Esophagus squamous epithelium (tissue), 5 donors: ENCODE measurements around the gene DCTN3. TPM values are rescaled to one million over a fixed set of nuclear protein-coding genes. Genes with fewer than 3 reads are reported as not detected.

Source experiments
- DNase-seq: peaks from one replicate; lab custom pipeline; 2025; lab: John Stamatoyannopoulos, UW
- H3K27ac ChIP-seq, 4 donors: fragments of 200-600 bp; sonication (generic); one replicate each; pipeline ENCODE4 v1.5.1; 2016 to 2019; ENCODE audit warnings: mild to moderate bottlenecking in 1 of 4
- H3K27me3 ChIP-seq, 4 donors: fragments of 200-600 bp; sonication (generic); 1 replicate in 3 of 4; 2 replicates in 1 of 4; pipeline versions ENCODE4 v1.5.1 to v1.6.0; 2017 to 2021; ENCODE audit warnings: antibody characterized with exemption in 1 of 4
- H3K36me3 ChIP-seq, 3 donors: fragments of 200-600 bp; sonication (generic); one replicate each; pipeline ENCODE4 v1.5.1; 2016 to 2019
- H3K4me1 ChIP-seq, 3 donors: fragments of 200-600 bp; sonication (generic); one replicate each; pipeline ENCODE4 v1.5.1; 2017 to 2019
- H3K4me3 ChIP-seq, 4 donors: fragments of 200-600 bp; sonication (generic); 1 replicate in 3 of 4; 2 replicates in 1 of 4; pipeline ENCODE4 v1.5.1; 2016 to 2019; ENCODE audit warnings: mild to moderate bottlenecking in 2 of 4, moderate library complexity in 1 of 4
- H3K9me3 ChIP-seq, 3 donors: fragments of 200-600 bp; sonication (generic); one replicate each; pipeline ENCODE4 v1.5.1; 2016 to 2019
- POLR2A ChIP-seq, 4 donors: fragments of 450-650 bp; IDR thresholded peaks; one replicate each; pipeline ENCODE4 v1.6.1; 2017; ENCODE audit warnings: antibody characterized with exemption in 4 of 4, mild to moderate bottlenecking in 4 of 4, moderate library complexity in 3 of 4
- WGBS, 2 donors: methylation state at CpG; one replicate each; pipeline ENCODE4 v1.1.5; 2018; 5-methylcytosine and 5-hydroxymethylcytosine counted together
- intact Hi-C: fragments of 100-400 bp; cut with DNase I; formaldehyde crosslinking; loops from one replicate; pipeline ENCODE4 v1.15.0; 2022
- total RNA-seq, 4 donors: library from RNA; depleted of rRNA; stranded (reverse); fragments of >200 nt; gene quantifications; one replicate each; pipeline ENCODE4 v1.1.0, GENCODE V29; 2016
- TF ChIP-seq, protein P1 (sequence below), 6 experiments: fragments of 450-650 bp in 4 of 6; fragments of 200-600 bp in 2 of 6; sonication (generic) in 2 of 6; IDR thresholded peaks; one replicate each; pipeline ENCODE4 v1.5.1; 2016 to 2019; ENCODE audit warnings: antibody characterized with exemption in 6 of 6, mild to moderate bottlenecking in 4 of 6, moderate library complexity in 4 of 6
- donor health status: DM: yes; HTN: yes; CAD: no.

Gene DCTN3
- total RNA-seq, 4 donors from 2014 or later = 67.1 to 136 (median 103) TPM

DNA sequence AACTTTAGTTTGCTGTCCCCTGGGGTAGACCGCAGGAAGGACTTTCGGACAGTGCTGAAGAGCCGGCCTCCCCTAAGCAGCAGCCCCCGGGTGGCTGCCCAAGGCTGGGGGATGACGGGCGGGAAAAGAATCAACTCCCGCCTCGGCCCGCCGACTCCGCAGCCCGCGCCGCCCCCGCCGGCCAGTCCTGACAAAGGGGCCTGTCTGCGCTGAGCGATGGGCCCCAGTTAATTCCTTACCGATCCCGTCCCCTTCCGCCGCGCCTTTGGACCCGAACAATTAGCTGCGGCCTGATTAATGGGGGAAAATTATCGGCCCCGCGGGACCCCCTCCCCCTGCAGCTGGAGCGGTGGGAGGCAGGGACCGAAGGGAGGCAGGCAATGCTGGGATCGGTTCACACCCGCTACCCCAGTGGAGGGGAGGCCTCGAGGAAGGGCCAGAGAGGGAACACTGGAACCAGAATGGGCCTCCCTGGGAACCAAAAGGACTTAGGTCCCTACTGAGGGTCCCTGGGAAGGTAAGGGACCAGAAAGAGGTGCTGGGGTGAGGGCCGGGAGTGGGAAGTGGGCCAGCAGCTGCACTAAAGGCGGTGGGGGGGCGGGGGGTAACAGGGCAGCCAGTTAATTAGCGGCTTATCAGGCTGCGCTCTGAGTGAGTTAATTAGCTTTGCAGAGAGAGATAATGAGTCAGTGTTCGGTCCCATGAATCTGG, 4.3 kb upstream of the DCTN3 start:
- WGBS, 2 donors = 49 to 53% methylated on average over 5 to 12 of the region's 39 CpGs
- Histone ChIP-seq H3K4me3 (no peak overlapping the region), H3K36me3 (no peaks in the 10 kb centered on the region), H3K27ac (no peak overlapping the region), H3K4me1 (peaks cover 14 to 53% (median 25%) of the 10 kb centered on the region in 3 donors), H3K27me3 (peaks cover 3 to 80% (median 36%) of the 10 kb centered on the region in 4 donors), H3K9me3 (no peaks in the 10 kb centered on the region)
- intact Hi-C loops = no loop called here
- no peak for TF ChIP-seq POLR2A (IDR thresholded peaks at IDR 0.05)
- TF ChIP-seq, protein P1, sequence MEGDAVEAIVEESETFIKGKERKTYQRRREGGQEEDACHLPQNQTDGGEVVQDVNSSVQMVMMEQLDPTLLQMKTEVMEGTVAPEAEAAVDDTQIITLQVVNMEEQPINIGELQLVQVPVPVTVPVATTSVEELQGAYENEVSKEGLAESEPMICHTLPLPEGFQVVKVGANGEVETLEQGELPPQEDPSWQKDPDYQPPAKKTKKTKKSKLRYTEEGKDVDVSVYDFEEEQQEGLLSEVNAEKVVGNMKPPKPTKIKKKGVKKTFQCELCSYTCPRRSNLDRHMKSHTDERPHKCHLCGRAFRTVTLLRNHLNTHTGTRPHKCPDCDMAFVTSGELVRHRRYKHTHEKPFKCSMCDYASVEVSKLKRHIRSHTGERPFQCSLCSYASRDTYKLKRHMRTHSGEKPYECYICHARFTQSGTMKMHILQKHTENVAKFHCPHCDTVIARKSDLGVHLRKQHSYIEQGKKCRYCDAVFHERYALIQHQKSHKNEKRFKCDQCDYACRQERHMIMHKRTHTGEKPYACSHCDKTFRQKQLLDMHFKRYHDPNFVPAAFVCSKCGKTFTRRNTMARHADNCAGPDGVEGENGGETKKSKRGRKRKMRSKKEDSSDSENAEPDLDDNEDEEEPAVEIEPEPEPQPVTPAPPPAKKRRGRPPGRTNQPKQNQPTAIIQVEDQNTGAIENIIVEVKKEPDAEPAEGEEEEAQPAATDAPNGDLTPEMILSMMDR (IDR thresholded peaks at IDR 0.05) = no peak
- DNase-seq = no peak

DNA sequence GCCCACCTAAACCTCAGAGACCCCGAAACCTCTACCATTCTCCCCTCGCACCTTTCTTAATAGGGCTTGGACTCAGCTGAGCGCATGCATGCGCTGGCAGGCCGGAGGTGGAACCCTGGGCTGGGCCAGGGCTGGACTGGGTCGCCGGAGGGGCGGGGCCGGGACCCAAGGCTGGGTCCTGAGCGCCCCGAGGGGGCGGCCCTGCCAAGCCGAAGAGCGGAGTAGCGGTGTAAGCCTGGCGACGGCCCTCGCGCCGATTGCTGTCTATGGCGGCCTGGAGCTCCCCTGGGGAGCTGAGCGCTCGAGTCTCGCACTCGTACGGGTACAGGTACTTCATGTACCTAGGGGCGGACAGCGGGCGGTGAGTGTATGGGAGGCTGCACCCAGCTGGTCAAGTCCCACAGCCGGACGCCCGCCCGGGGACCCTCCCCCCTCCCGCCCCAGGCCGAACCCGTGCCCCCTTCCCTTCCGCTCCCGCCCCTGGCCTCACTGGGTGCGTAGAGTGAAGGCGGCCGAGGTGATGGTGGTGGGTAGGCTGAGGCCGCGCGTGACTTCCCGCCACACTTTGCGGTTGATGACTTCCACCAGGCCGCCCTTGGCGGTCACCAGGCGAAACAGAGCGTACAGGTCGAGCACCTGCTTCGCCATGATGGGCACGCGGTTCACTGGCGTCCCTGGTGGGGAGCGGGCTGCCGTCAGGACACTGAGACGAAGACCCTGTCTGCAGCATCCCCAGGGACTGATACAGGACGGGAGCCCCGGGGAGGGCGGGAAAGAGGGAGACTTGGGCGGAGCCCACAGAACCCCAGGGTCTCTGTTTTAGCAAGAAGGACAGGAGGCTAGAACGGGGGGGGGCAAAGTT, 3.3 kb upstream of the DCTN3 start:
- TF ChIP-seq POLR2A (IDR thresholded peaks at IDR 0.05) = no peak
- TF ChIP-seq, protein P1 (IDR thresholded peaks at IDR 0.05) = no peak
- peaks cover 3 to 70% (median 34%) of the 10 kb centered on the region in 4 donors for H3K27me3 ChIP-seq
- no peak overlapping the region for H3K27ac ChIP-seq
- 35 to 40% methylated on average over 3 to 4 of the region's 63 CpGs for WGBS, 2 donors
- H3K9me3 ChIP-seq = no peaks in the 10 kb centered on the region
- intact Hi-C loops = no loop called here
- H3K36me3 ChIP-seq = peaks cover 0 to 4% (median 0%) of the 10 kb centered on the region in 3 donors
- peak overlapping the region in 1 of 4 donors; percentile 24 for H3K4me3 ChIP-seq
- H3K4me1 ChIP-seq = peaks cover 23 to 52% (median 25%) of the 10 kb centered on the region in 3 donors
- DNase-seq = no peak

DNA sequence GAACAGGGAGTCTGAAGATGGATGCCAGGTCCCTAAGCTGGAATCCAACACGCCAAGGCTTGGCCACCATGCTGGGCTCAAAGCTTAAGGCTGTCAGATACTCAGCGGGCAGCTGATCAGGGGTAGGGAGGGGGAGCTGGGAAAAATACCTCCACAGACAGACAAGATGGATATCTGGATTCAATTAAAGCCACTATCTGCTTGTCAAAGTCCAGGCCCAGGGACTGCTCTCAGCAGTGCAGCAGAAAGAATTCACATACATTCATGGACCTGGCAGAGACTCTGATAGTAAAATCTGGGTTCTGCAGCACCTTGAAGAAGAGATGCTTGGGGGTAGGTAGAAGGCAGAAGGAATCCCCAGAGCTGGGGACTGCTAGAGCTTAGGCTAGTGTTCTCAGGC, 5.2 kb downstream of the DCTN3 start:
- intact Hi-C loops = no loop called here
- 94% methylated on average over 2 of the region's 2 CpGs; no CpG with 5 or more reads in 1 of the 2 donors for WGBS, 2 donors

DNA sequence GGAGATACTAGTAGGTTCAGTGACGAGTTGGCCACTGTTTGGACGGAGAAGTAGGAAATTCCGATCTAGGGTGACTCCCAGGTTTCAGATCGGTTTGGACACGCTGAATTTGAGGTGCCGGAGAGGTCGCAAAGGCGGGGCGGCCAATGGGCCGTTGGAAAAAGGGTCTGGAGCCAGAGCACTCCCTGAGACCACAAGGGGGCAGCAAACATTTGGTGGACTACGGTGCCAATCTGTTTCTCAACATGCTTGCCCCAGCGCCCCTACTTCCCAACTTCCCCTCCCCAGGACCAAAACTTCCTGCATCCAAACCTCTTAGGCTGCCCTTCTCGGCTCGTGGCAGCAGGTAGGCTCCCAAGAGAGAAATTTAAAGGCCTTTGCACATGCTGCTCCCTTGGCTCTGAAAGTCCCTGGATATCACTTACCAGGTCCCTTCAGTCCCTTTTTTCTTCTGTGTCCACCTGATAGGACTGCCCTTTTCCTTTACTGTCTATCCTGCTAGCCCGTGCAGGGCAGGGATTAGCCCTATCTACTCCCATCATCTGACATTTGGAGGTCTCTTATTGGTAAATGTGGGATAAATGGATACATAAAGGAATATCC, 7.4 kb downstream of the DCTN3 start:
- peaks cover 0 to 47% (median 3%) of the 10 kb centered on the region in 3 donors for H3K36me3 ChIP-seq
- DNase-seq = no peak
- TF ChIP-seq, protein P1 (IDR thresholded peaks at IDR 0.05) = peak; percentile 75 to 91 (median 82)
- TF ChIP-seq POLR2A (IDR thresholded peaks at IDR 0.05) = no peak
- peaks cover 10 to 30% (median 23%) of the 10 kb centered on the region in 3 donors for H3K4me1 ChIP-seq
- H3K27me3 ChIP-seq = no peaks in the 10 kb centered on the region
- H3K9me3 ChIP-seq = no peaks in the 10 kb centered on the region
- peak overlapping the region; percentile 64 to 91 (median 79) for H3K4me3 ChIP-seq
- peak overlapping the region; percentile 91 to 96 (median 94) for H3K27ac ChIP-seq
- 1% methylated on average over 15 of the region's 15 CpGs for WGBS, 2 donors
- intact Hi-C loops = no loop called here

More for the DNA sequence above, 5.2 kb downstream of the DCTN3 start:
- TF ChIP-seq, protein P1 (IDR thresholded peaks at IDR 0.05) = no peak
- TF ChIP-seq POLR2A (IDR thresholded peaks at IDR 0.05) = no peak
- peaks cover 21 to 41% (median 30%) of the 10 kb centered on the region in 3 donors for H3K4me1 ChIP-seq
- H3K36me3 ChIP-seq = peaks cover 0 to 58% (median 3%) of the 10 kb centered on the region in 3 donors
- H3K4me3 ChIP-seq = no peak overlapping the region
- no peak for DNase-seq
- H3K27me3 ChIP-seq = no peaks in the 10 kb centered on the region
- no peak overlapping the region for H3K27ac ChIP-seq
- H3K9me3 ChIP-seq = no peaks in the 10 kb centered on the region
